ENCODE measurements around the gene EFL1.

DNA sequence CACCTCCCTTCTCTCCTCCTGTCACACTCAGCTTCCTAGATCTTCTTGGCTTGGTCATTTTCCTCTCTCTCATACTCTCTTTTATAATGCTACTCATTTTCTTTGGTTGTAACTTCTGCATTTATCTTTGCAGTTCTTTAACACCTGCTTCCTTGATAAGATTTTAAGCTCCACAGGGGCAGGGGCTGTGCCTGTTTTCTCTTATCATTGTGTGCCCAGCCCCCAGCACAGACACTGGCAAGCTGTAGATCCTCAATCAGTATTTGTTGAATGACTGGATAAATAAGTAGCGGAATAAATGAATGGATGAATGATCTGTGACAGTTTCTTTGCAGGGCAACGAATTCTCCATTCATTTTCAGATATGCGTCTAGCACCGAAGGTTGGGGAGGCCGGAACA, 152.4 kb downstream of the EFL1 start:
- TF ChIP-seq REST (IDR thresholded peaks at IDR 0.05; ENCODE audit: unreplicated experiment) (no peak), POLR2AphosphoS5 (IDR thresholded peaks at IDR 0.05; ENCODE audit: low read depth) (no peak), CTCF (conservative IDR thresholded peaks at IDR 0.05; ENCODE audit: low read depth in 2 of 2) (no peak), EZH2phosphoT487 (IDR thresholded peaks at IDR 0.05; ENCODE audit: unreplicated experiment) (no peak), EZH2 (IDR thresholded peaks at IDR 0.05; ENCODE audit: low read depth, unreplicated experiment) (no peak), STAT1 (IDR thresholded peaks at IDR 0.05; ENCODE audit: unreplicated experiment) (no peak), CREB1 (CRISPR knock-in tag; IDR thresholded peaks at IDR 0.05; ENCODE audit: low read depth) (no peak)

Data from GM23338 (cell line).